Naive B cell (primary cell): ENCODE results near the gene RAB23. TPM values are rescaled to one million over a fixed set of nuclear protein-coding genes. Genes with fewer than 3 reads are reported as not detected.
"Not testable (repeated sequence)": the region's sequence is repeated elsewhere in the genome, so short reads cannot be mapped to it uniquely, and the experiment has no call there.

Experiments
- ATAC-seq, 2 donors: fragments of 150-1000 bp; cut with Tn5 transposase; 2 replicates each; pipeline ENCODE4 v1.10.0; 2021; ENCODE audit warnings: low read depth in 2 of 2, mild to moderate bottlenecking in 2 of 2, moderate library complexity in 2 of 2
- DNase-seq: peaks from one replicate; pipeline ENCODE4 v3.0.0; 2022
- H3K27ac Mint-ChIP-seq, 6 donors: one replicate each; pipeline ENCODE4 v1.8.0; 2020 to 2022; ENCODE audit warnings: mild to moderate bottlenecking in 6 of 6, mixed read lengths in 6 of 6, moderate library complexity in 5 of 6, inconsistent platforms in 2 of 6
- H3K27me3 Mint-ChIP-seq, 3 donors: one replicate each; pipeline ENCODE4 v1.8.0; 2021 to 2022; ENCODE audit warnings: mixed read lengths in 3 of 3, mild to moderate bottlenecking in 1 of 3
- H3K36me3 Mint-ChIP-seq, 2 donors: one replicate each; pipeline ENCODE4 v1.8.0; 2020 to 2022; ENCODE audit warnings: mixed read lengths in 2 of 2, inconsistent platforms in 1 of 2, mild to moderate bottlenecking in 1 of 2
- H3K4me1 Mint-ChIP-seq, 3 donors: one replicate each; pipeline ENCODE4 v1.8.0; 2020 to 2022; ENCODE audit warnings: mixed read lengths in 3 of 3, inconsistent platforms in 1 of 3, mild to moderate bottlenecking in 1 of 3, moderate library complexity in 1 of 3
- H3K4me3 Mint-ChIP-seq, 8 donors: one replicate each; pipeline ENCODE4 v1.8.0; 2020 to 2022; ENCODE audit warnings: mild to moderate bottlenecking in 8 of 8, mixed read lengths in 8 of 8, moderate library complexity in 8 of 8, inconsistent platforms in 2 of 8
- H3K9me3 Mint-ChIP-seq, 7 donors: one replicate each; pipeline ENCODE4 v1.8.0; 2020 to 2022; ENCODE audit warnings: mixed read lengths in 7 of 7, mild to moderate bottlenecking in 5 of 7, inconsistent platforms in 2 of 7, moderate library complexity in 1 of 7
- polyA plus RNA-seq, 6 donors: library from polyadenylated mRNA; unstranded; fragments of 300-500 nt; fragmentation: Illumina TruSeq; gene quantifications; one replicate each; pipeline ENCODE4 v1.2.3, GENCODE V29; 2021; ENCODE audit warnings: low read depth in 6 of 6

The RAB23 gene
- polyA plus RNA-seq, 6 donors from 2014 or later, result 0.26 to 0.79 (median 0.44) TPM; not detected in 1

DNA sequence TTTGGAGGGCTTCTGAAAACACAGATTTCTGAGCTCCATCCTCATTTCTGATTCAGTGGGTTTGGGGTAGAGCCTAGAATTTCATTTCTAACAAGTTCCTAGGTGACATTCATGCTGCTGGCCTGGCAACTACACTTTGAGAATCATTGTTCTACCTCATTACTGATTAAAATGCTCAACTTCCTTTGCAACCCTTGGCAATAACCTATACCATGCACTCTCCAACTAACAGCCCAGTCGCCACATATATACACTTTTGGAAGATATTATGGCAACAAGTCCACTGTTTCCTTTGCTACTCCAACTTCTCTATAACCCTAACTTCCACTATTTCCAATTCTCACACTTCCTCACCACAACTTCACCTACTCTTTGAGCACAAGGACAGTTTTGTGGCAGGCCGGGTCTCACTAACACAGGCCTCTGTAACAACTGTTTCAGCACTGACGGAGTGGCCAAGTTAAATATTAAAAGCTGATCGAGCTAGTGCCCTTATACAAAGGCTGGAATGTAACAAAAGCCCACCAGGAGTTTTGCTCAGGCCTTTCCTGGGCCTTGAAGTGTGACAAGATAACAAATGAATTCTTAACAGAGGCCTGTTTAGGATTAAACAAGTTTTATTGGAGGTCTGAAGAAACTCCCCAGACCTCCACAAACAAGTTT is 32.1 kb upstream of the RAB23 start:
- Mint-ChIP-seq H3K36me3 (no peaks in the 10 kb centered on the region), H3K4me1 (no peaks in the 10 kb centered on the region), H3K4me3 (no peak overlapping the region), H3K27me3 (peaks cover 0 to 16% (median 11%) of the 10 kb centered on the region in 3 donors), H3K9me3 (no peaks in the 10 kb centered on the region), H3K27ac (no peak overlapping the region)
- ATAC-seq (no peak), DNase-seq (no peak)

DNA sequence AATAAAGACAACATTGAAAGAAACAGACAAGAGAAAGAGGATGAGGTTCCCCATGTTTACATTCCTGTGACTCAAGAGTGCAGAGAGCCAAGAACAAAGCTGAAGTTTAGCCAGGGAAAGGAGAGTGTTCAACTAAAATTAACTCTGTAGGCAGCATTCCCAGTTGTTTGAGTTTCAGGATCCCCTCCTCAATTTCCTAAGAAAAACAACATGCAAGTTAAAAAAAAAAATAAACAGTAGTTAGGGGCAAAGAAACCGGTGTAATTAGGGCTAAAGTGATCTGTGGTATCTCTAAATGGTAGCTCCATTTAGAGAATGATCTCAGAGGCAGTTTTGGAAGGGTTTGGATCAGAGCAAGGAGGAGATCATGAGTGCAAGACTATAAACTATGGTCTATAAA is 30.9 kb upstream of the RAB23 start:
- ATAC-seq (no peak), DNase-seq (no peak)
- Mint-ChIP-seq H3K4me1 (no peaks in the 10 kb centered on the region), H3K9me3 (no peaks in the 10 kb centered on the region), H3K27me3 (peaks cover 0 to 16% (median 4%) of the 10 kb centered on the region in 3 donors), H3K27ac (no peak overlapping the region), H3K36me3 (no peaks in the 10 kb centered on the region), H3K4me3 (no peak overlapping the region)

DNA sequence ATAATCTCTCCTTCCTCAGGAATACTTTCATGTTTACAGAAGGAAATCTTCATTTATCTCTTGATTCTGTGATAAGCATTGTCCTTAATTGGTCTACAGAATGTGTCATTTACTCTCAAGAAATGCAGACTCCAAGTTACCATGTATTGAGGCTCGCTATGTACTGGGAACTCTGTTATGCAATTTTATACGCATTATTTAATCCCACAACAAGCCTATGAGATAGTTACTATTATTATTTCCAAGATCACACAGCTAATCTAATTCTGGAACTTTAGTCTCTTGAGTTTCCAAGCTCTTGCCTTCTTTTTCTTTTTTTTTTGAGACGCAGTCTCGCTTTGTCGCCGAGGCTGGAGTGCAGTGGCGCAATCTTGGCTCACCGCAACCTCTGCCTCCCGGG is 30.0 kb upstream of the RAB23 start:
- ATAC-seq (no peak), DNase-seq (no peak)
- Mint-ChIP-seq H3K9me3 (no peaks in the 10 kb centered on the region), H3K27me3 (peaks cover 0 to 16% (median 4%) of the 10 kb centered on the region in 3 donors), H3K27ac (no peak overlapping the region), H3K4me1 (no peaks in the 10 kb centered on the region), H3K36me3 (no peaks in the 10 kb centered on the region), H3K4me3 (no peak overlapping the region)

DNA sequence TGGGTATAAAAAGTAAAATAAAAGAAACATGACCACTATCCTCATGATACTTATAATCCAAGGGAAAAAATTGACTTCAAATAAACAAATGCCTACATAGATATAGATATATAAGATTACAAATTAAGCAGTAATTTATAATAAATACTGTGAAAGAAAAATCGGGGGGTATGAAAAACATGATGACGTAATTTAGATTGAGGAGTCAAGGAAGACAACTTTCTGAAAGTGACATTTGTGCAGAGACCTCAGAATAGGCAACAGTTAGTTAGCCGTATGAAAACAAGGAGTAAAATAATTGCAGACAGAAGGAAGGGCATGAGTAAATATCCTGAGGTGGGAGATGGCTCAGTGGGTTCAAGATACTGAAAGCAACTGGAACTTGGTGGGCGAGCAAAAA is 28.2 kb upstream of the RAB23 start:
- DNase-seq (no peak), ATAC-seq (no peak)
- Mint-ChIP-seq H3K27me3 (peaks cover 0 to 16% (median 0%) of the 10 kb centered on the region in 3 donors), H3K9me3 (peaks cover 0 to 3% (median 0%) of the 10 kb centered on the region in 7 donors), H3K4me3 (no peak overlapping the region), H3K36me3 (no peaks in the 10 kb centered on the region), H3K27ac (no peak overlapping the region), H3K4me1 (no peaks in the 10 kb centered on the region)

DNA sequence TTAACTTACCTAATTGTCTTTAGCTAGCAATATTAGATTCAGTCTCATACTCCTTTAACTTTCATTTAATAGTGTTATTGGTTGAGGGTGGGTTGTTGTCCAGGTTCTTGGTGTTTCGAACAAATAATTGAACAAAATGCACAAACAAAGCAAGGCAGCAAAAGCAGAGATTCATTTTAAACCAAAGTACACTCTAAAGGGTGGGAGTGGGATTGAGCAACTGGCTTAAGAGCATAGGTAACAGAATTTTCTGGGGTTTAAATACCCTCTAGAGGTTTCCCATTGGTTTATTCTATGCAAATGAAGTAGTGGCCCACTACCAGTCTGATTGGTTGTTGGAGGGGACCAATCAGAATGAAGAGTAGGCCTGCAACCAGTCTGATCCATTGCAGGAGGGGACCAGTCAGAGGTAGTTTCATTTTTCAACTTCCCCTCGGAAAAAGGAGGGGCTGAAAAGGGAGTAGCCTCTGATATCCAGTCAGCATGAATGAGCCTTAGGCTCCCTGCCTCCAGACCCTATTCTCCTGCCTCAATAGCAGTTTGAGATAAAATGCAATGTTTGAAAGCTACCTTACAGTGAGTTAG is 26.3 kb upstream of the RAB23 start:
- Mint-ChIP-seq H3K27me3 (peaks cover 0 to 16% (median 0%) of the 10 kb centered on the region in 3 donors), H3K27ac (no peak overlapping the region), H3K4me1 (no peaks in the 10 kb centered on the region), H3K36me3 (no peaks in the 10 kb centered on the region), H3K4me3 (no peak overlapping the region), H3K9me3 (peaks cover 0 to 3% (median 0%) of the 10 kb centered on the region in 7 donors)
- DNase-seq (no peak), ATAC-seq (no peak)

DNA sequence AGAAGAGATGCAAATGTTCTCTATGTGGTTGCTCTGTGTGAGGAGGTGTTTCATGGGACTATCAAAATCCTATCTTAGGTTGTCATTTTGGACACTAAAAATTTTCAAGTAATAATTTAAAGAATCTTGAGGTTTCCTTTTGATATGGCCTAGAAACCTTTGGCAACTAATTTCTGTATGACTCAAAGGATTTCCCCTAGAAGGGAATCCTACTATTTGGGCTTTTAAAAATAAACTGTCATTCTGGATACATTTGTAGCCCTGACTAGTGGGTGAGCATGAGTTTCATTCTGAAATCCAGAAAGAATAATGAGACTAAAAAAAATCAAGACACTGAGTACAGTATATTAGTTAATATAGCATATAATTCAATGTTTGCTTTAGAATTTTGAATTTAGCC is 25.5 kb upstream of the RAB23 start:
- H3K27ac Mint-ChIP-seq, result no peak overlapping the region
- no peak overlapping the region for H3K4me3 Mint-ChIP-seq
- H3K9me3 Mint-ChIP-seq, result peaks cover 0 to 4% (median 0%) of the 10 kb centered on the region in 7 donors
- ATAC-seq (no peak), DNase-seq (no peak)
- H3K36me3 Mint-ChIP-seq, result no peaks in the 10 kb centered on the region
- peaks cover 0 to 11% (median 0%) of the 10 kb centered on the region in 3 donors for H3K27me3 Mint-ChIP-seq
- no peaks in the 10 kb centered on the region for H3K4me1 Mint-ChIP-seq

DNA sequence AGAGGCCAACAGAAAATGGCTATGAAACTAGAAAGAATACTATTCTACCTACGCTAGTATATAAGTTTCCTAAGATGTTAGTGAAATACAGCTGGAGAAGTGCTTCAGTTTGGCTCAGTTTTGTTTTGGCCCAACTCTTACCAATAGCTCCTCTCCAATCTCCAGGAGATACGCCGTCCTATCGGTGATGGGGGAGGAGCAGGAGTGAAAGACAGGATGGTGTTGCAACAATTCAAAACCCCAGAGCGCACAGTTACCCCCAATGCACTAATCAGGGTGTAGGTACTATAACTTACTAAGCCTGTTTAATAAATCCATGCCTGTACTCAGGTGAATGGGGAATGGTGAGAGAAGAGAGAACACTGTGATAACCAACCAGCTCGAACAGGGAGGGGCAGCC is 24.2 kb upstream of the RAB23 start:
- Mint-ChIP-seq H3K27ac (no peak overlapping the region), H3K9me3 (peaks cover 0 to 4% (median 0%) of the 10 kb centered on the region in 7 donors), H3K36me3 (no peaks in the 10 kb centered on the region), H3K4me1 (no peaks in the 10 kb centered on the region), H3K4me3 (no peak overlapping the region), H3K27me3 (no peaks in the 10 kb centered on the region)
- ATAC-seq (no peak), DNase-seq (no peak)

DNA sequence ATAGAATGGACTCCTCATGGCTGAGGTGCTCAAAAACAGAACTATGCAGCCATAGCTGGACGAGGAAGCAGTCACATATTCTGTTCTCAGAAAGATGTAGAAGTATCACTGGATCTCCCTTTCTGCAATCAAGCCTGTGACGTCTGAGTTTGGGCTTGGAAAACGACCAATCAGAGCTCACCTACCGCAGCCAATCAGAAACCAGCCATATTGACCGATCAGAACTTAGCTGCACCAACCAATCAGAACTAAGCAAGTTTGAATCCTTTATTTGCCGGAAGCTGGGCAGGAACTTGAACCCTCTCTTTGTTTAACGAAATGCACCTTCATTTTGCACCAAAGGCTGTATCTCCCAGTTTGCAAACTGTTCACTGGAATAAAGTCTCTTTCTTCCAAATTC is 21.8 kb upstream of the RAB23 start:
- H3K4me1 Mint-ChIP-seq, result no peaks in the 10 kb centered on the region
- no peaks in the 10 kb centered on the region for H3K36me3 Mint-ChIP-seq
- no peak overlapping the region for H3K4me3 Mint-ChIP-seq
- ATAC-seq (no peak), DNase-seq (no peak)
- H3K9me3 Mint-ChIP-seq, result peaks cover 0 to 4% (median 0%) of the 10 kb centered on the region in 7 donors
- H3K27me3 Mint-ChIP-seq, result peaks cover 5 to 8% (median 6%) of the 10 kb centered on the region in 3 donors
- H3K27ac Mint-ChIP-seq, result peak overlapping the region in 1 of 6 donors; percentile 50

DNA sequence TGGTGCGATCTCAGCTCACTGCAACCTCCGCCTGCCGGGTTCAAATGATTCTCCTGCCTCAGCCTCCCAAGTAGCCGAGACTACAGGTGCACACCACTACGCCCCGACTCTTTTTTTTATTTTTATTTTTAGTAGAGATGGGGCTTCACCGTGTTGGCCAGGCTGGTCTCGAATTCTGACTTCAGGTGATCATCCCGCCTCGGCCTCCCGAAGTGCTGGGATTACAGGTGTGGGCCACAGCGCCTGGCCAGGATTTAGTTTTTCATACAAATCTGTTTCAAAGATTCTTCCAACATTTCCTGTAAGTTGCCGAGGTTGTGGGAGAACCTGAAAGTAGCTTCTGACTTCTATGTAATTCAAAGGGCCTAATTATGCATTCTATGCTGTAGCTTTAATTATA is 21.4 kb upstream of the RAB23 start:
- H3K27me3 Mint-ChIP-seq, result peaks cover 7 to 11% (median 8%) of the 10 kb centered on the region in 3 donors
- not testable (repeated sequence) for H3K4me1 Mint-ChIP-seq, H3K27ac Mint-ChIP-seq, DNase-seq, ATAC-seq, H3K36me3 Mint-ChIP-seq, H3K9me3 Mint-ChIP-seq, H3K4me3 Mint-ChIP-seq

DNA sequence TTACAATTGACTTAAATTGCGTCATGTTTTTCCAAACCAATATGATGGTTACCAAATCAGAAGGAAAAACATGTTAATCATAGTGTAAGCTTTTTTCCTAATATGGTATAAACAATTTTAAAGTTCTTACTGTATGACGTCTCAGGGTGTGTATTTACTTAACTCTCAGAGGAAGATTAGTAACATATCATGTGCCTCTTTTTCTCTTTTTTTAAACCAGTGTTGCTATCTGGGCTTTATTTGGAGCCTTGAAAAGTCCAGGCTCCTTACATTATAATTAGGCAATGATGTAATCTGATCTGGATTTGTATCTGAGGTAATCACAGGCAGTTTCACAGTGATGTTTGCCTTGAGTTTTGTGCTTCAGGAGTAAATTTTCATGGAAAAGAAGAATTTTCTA is 20.4 kb upstream of the RAB23 start:
- DNase-seq (no peak), ATAC-seq (no peak)
- Mint-ChIP-seq H3K36me3 (no peaks in the 10 kb centered on the region), H3K4me3 (no peak overlapping the region), H3K9me3 (peaks cover 0 to 4% (median 0%) of the 10 kb centered on the region in 7 donors), H3K27me3 (peaks cover 15 to 22% (median 17%) of the 10 kb centered on the region in 3 donors), H3K4me1 (no peaks in the 10 kb centered on the region), H3K27ac (no peak overlapping the region)

DNA sequence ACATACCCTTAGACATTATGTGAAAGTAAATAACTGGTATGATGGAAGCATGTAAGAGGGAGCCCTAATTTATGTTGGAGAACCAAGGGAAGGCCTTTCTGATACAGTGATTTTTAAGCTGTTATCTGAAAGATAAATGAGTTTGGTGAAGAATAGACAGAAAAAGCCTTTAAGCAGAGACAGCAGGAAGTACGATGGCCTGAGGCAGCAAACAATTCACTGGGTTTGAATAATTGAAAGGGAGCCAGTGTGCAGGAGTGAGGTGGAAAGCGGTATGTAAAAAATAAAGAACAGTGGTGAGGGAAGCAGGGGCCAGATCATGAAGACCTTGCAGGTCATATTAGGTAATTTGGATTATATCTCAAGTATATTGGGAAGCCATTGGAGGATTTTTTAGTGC is 4.1 kb upstream of the RAB23 start:
- peaks cover 0 to 7% of the 10 kb centered on the region in 2 donors for H3K36me3 Mint-ChIP-seq
- no peak for ATAC-seq
- peaks cover 9 to 27% (median 23%) of the 10 kb centered on the region in 3 donors for H3K27me3 Mint-ChIP-seq

DNA sequence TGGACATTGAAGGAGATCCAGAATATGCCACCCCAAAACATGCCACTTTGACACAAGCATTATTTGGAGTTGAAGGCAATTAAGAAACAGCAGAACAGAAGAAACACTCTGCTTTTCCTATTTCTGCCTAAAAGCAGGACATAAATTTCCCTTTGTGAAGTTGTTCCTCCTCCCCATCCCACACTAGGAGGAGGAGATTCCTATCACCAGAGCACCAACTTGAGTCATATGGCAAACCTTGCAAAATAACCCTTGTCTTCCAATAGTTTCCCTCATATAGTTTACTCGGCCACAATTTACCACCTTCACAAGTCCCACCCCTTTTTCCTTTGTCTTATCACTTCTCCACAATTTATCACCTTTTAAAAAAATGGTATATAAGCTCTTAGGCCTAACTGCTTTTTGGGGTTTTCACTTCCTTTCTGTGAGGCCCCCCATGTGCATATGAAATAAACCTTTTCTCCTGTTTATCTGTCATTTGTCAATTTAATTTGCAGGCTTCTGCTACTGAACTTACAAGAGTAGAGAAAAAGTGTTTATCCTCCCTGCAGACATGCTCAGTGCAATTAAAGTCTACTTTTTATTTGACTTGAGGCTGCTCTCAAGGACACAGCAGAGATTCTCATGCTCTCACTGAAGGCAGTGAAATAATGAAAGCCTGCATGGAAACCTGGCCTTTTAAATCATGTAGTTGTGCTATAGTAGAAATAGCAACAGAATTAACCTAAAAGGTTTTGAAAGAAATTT is 2.8 kb upstream of the RAB23 start:
- no peak overlapping the region for H3K27ac Mint-ChIP-seq
- peaks cover 0 to 7% of the 10 kb centered on the region in 2 donors for H3K36me3 Mint-ChIP-seq
- peak overlapping the region in 1 of 8 donors; percentile 98 for H3K4me3 Mint-ChIP-seq
- H3K27me3 Mint-ChIP-seq, result peaks cover 3 to 22% (median 22%) of the 10 kb centered on the region in 3 donors
- no peaks in the 10 kb centered on the region for H3K9me3 Mint-ChIP-seq
- DNase-seq (no peak), ATAC-seq (no peak)
- H3K4me1 Mint-ChIP-seq, result peaks cover 6 to 9% (median 9%) of the 10 kb centered on the region in 3 donors

More for the DNA sequence above, 4.1 kb upstream of the RAB23 start:
- H3K4me1 Mint-ChIP-seq, result peaks cover 3 to 8% (median 4%) of the 10 kb centered on the region in 3 donors
- no peak for DNase-seq
- H3K27ac Mint-ChIP-seq, result peak overlapping the region in 1 of 6 donors; percentile 39
- no peak overlapping the region for H3K4me3 Mint-ChIP-seq
- no peaks in the 10 kb centered on the region for H3K9me3 Mint-ChIP-seq

DNA sequence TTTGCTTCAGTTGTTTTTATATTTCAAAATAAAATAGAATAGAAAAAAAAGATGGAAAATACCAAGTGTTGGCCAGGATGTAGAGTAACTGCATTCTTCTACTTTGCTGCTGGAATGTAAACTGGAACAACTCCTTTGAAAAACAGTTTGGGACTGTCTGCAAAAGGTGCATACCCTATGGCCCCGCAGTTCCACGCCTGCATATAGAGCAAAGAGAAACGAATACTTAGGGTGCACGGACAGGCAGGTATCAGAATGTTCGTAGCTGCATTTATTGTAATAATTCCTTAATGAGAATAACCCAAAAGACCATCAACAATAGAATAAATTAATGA is 603 bp upstream of the RAB23 start:
- Mint-ChIP-seq H3K27ac (peak overlapping the region in 2 of 6 donors; percentile 70 to 75), H3K4me1 (peaks cover 6 to 9% (median 9%) of the 10 kb centered on the region in 3 donors), H3K27me3 (peaks cover 0 to 21% (median 20%) of the 10 kb centered on the region in 3 donors), H3K4me3 (peak overlapping the region; percentile 96 to 100 (median 98)), H3K36me3 (peaks cover 0 to 7% of the 10 kb centered on the region in 2 donors), H3K9me3 (no peaks in the 10 kb centered on the region)
- DNase-seq, result no peak
- no peak for ATAC-seq
